Ovary (tissue), 9 donors: ENCODE data around the gene GEMIN4. TPM values are rescaled to one million over a fixed set of nuclear protein-coding genes. Genes with fewer than 3 reads are reported as not detected.

Experiments
- DNase-seq, 5 donors: peaks; one replicate each; pipeline ENCODE4 v3.0.0-alpha.2; 2019 to 2020
- H3K27ac ChIP-seq, 2 donors: fragments of 200-600 bp; one replicate each; pipeline versions ENCODE4 v1.5.1 to v1.8.0; 2019 to 2022
- H3K27me3 ChIP-seq: fragments of 200-600 bp; one replicate; pipeline ENCODE4 v1.8.0; 2022
- H3K36me3 ChIP-seq: fragments of 200-600 bp; sonication (generic); one replicate; pipeline ENCODE4 v1.5.1; 2019
- H3K4me1 ChIP-seq: one replicate; pipeline ENCODE4 v1.8.1; 2013; ENCODE audit warnings: mild to moderate bottlenecking, moderate library complexity; ENCODE audit not compliant: insufficient read depth
- H3K4me3 ChIP-seq: fragments of 200-600 bp; sonication (generic); one replicate; pipeline ENCODE4 v1.5.1; 2017
- H3K9me3 ChIP-seq, 2 donors: fragments of 200-600 bp in 1 of 2; sonication (generic) in 1 of 2; one replicate each; pipeline versions ENCODE4 v1.5.1 to v1.8.1; 2013 to 2019; ENCODE audit warnings: mild to moderate bottlenecking in 1 of 2, moderate library complexity in 1 of 2
- CTCF ChIP-seq, 3 donors: fragments of 450-650 bp in 2 of 3; fragments of 200-600 bp in 1 of 3; IDR thresholded peaks; one replicate each; pipeline versions ENCODE4 v1.5.1 to v1.8.0; 2016 to 2022; ENCODE audit warnings: antibody characterized with exemption in 3 of 3, mild to moderate bottlenecking in 1 of 3
- EP300 ChIP-seq: sonication (generic); formaldehyde crosslinking; IDR thresholded peaks from one replicate; pipeline ENCODE4 v1.6.1; 2017; ENCODE audit warnings: antibody characterized with exemption
- POLR2A ChIP-seq: fragments of 450-650 bp; IDR thresholded peaks from one replicate; pipeline ENCODE4 v1.6.1; 2017; ENCODE audit warnings: antibody characterized with exemption, mild to moderate bottlenecking, moderate library complexity
- WGBS, 3 donors: extraction: QIAGEN DNeasy Blood & Tissue Kit in 1 of 3; methylation state at CpG; one replicate each; pipeline versions ENCODE4 v1.1.5 to v1.1.7; 2013 to 2017; 5-methylcytosine and 5-hydroxymethylcytosine counted together
- intact Hi-C, 4 donors: fragments of 100-400 bp; cut with DNase I; formaldehyde crosslinking; loops; one replicate each; pipeline versions ENCODE4 v1.11.0 to v1.15.1; 2022 to 2023
- polyA plus RNA-seq, 2 donors: library from polyadenylated mRNA; stranded (reverse); fragments of 200-250 nt in 1 of 2; fragments of 350-450 nt in 1 of 2; fragmentation: Illumina TruSeq in 1 of 2; extraction: RNeasy Lipid Tissue Mini Kit (QIAGEN cat#74804) in 1 of 2; gene quantifications; one replicate each; pipeline ENCODE4 v1.2.3, GENCODE V29; 2013 to 2014
- total RNA-seq, 7 donors: library from RNA; depleted of rRNA in 2 of 7; stranded (reverse); fragments of >200 nt in 2 of 7; fragmentation: NEBNext Ultra II Directional in 3 of 7; extraction: Animal tissue kit (Norgen Biotek cat#: 25700) in 3 of 7; gene quantifications; one replicate each; pipeline versions ENCODE4 v1.1.0 to v1.2.4, GENCODE V29; 2016 to 2023
- donor health status: DM: no; HTN: no; CAD: no; lungs with moderate emphysema.
- donor health status: DM: no; HTN: no; CAD: no.
- donor health status: Bipolar disorder and iron deficiency.
- donor health status: DM: yes; HTN: yes; CAD: no.
- donor health status: DM: no; HTN: no; CAD: no.
- donor health status: DM: yes; HTN: yes; CAD: no.

The GEMIN4 gene
- total and polyA plus RNA-seq, 9 donors = 10.9 to 31.3 (median 21.7) TPM

DNA sequence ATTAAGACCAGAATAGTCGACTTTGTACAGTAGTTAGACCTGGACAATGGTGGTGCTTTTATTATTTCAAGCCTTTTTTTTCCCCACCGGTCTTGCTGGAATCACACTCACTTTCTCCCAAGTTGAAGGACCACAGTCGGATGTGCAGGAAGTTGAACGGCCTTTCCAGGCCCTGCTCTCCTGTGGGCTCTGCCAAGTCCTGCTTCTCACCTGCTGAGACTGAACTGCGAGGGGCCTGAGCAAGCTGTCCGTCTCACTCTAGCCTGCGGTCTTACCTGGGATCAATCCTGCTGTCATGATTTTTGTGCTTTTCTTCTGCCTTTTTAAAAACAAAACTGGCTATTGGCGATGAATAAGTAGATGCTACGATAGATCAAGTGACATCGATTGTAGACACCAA lies 18.3 kb downstream of the GEMIN4 start:
- DNase-seq = no peak
- Histone ChIP-seq H3K9me3 (no peaks in the 10 kb centered on the region), H3K4me1 (peaks cover 2% of the 10 kb centered on the region), H3K27ac (no peak overlapping the region), H3K4me3 (no peak overlapping the region), H3K27me3 (no peaks in the 10 kb centered on the region), H3K36me3 (no peaks in the 10 kb centered on the region)
- TF ChIP-seq CTCF (IDR thresholded peaks at IDR 0.05) (no peak), EP300 (no peak), POLR2A (no peak)
- intact Hi-C loops = no loop called here
- WGBS, 3 donors = 64 to 75% (median 66%) methylated on average over 10 of the region's 10 CpGs

GRCh38 chr17:732902-733720 lies 19.0 kb downstream of the GEMIN4 start:
- DNase-seq = peak in 3 of 5 donors; percentile 26 to 51 (median 40)
- H3K27ac ChIP-seq = peak overlapping the region; percentile 37 to 67
- H3K4me1 ChIP-seq = peaks cover 2% of the 10 kb centered on the region
- H3K36me3 ChIP-seq = no peaks in the 10 kb centered on the region
- H3K4me3 ChIP-seq = peak overlapping the region; percentile 84
- TF ChIP-seq EP300 (no peak), POLR2A (no peak), CTCF (IDR thresholded peaks at IDR 0.05) (no peak)
- intact Hi-C loops = no loop called here
- H3K27me3 ChIP-seq = no peaks in the 10 kb centered on the region
- no peaks in the 10 kb centered on the region for H3K9me3 ChIP-seq
- 3 to 5% (median 4%) methylated on average over 36 to 57 of the region's 57 CpGs for WGBS, 3 donors

GRCh38 chr17:732067-732901 lies 19.8 kb downstream of the GEMIN4 start, which contains the start of gene TLCD3A:
TLCD3A (plus strand) TSS chr17:732596; CDS start chr17:732648, 52 bp downstream.
- Histone ChIP-seq H3K27ac (peak within 1 kb of the TSS; percentile 37 to 67), H3K27me3 (no peaks in the 10 kb centered on the region), H3K4me1 (peaks cover 2% of the 10 kb centered on the region), H3K9me3 (no peaks in the 10 kb centered on the region), H3K4me3 (peak within 1 kb of the TSS; percentile 84), H3K36me3 (no peaks in the 10 kb centered on the region)
- intact Hi-C loops = no loop called here
- 0 to 1% (median 0%) methylated on average over 76 to 126 of the region's 126 CpGs for WGBS, 3 donors
- TF ChIP-seq POLR2A = peak; percentile 8
- TF ChIP-seq EP300 = no peak
- peak; percentile 78 to 82 (median 82) for DNase-seq

DNA sequence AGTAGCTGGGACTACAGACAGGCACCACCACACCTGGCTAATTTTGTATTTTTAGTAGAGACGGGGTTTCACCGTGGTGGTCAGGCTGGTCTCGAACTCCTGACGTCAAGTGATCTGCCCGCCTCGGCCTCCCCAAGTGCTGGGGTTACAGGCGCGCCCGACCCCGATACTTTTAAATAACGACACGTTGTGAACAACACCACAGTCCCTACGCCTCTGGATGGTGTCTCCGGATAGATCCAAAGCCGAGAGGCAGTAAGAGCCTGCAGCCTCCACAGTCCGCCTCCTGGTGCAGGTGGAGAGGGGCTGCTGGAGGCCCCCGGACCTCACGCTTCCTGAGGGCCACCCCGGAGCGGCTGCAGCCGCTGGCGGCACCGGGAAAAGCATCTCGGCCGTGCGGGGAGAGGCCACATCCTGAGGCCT lies 20.4 kb downstream of the GEMIN4 start:
- intact Hi-C loops = no loop called here
- peak overlapping the region; percentile 4 to 10 for H3K27ac ChIP-seq
- WGBS, 3 donors = 6 to 14% (median 12%) methylated on average over 24 to 26 of the region's 26 CpGs

More for the DNA sequence above, 20.4 kb downstream of the GEMIN4 start:
- no peaks in the 10 kb centered on the region for H3K9me3 ChIP-seq
- peak overlapping the region; percentile 84 for H3K4me3 ChIP-seq
- no peaks in the 10 kb centered on the region for H3K36me3 ChIP-seq
- no peaks in the 10 kb centered on the region for H3K27me3 ChIP-seq
- H3K4me1 ChIP-seq = peaks cover 2% of the 10 kb centered on the region
- DNase-seq = peak in 1 of 5 donors; percentile 39
- no peak for TF ChIP-seq EP300
- no peak for TF ChIP-seq POLR2A
- no peak for TF ChIP-seq CTCF (IDR thresholded peaks at IDR 0.05)
